Neural progenitor cell (in vitro differentiated cells): ENCODE measurements around the gene FAM120A. TPM values are rescaled to one million over a fixed set of nuclear protein-coding genes. Genes with fewer than 3 reads are reported as not detected.

ENCODE experiments used
- DNase-seq: peaks from one replicate; pipeline ENCODE4 v3.0.0-alpha.2; 2016; ENCODE audit warnings: low spot score
- H2AFZ ChIP-seq: fragments of 200-600 bp; sonication (generic); replicated peaks from 2 replicates; pipeline ENCODE4 v1.6.1; 2016; ENCODE audit warnings: antibody characterized with exemption
- H3F3A ChIP-seq: fragments of 200-600 bp; sonication (generic); 2 replicates; pipeline ENCODE4 v1.6.1; 2016; ENCODE audit warnings: antibody characterized with exemption, low read depth
- H3K27ac ChIP-seq: fragments of 200-600 bp; sonication (generic); 2 replicates; pipeline ENCODE4 v1.5.1; 2016; ENCODE audit warnings: mild to moderate bottlenecking
- H3K27me3 ChIP-seq: fragments of 200-600 bp; sonication (generic); 2 replicates; pipeline ENCODE4 v1.6.1; 2016; ENCODE audit warnings: mild to moderate bottlenecking, moderate library complexity
- H3K36me3 ChIP-seq: fragments of 200-600 bp; sonication (generic); 2 replicates; pipeline ENCODE4 v1.5.1; 2016
- H3K4me1 ChIP-seq: fragments of 200-600 bp; sonication (generic); 2 replicates; pipeline ENCODE4 v1.6.1; 2016; ENCODE audit warnings: mixed run types
- H3K4me2 ChIP-seq: fragments of 200-600 bp; sonication (generic); 2 replicates; pipeline ENCODE4 v1.6.1; 2016
- H3K4me3 ChIP-seq: fragments of 200-600 bp; sonication (generic); 2 replicates; pipeline ENCODE4 v1.5.1; 2016
- H3K79me2 ChIP-seq: fragments of 200-600 bp; sonication (generic); 2 replicates; pipeline ENCODE4 v1.6.1; 2016; ENCODE audit warnings: low read depth
- H3K9ac ChIP-seq: fragments of 200-600 bp; sonication (generic); 2 replicates; pipeline ENCODE4 v1.6.1; 2016
- H3K9me3 ChIP-seq: fragments of 200-600 bp; sonication (generic); 2 replicates; pipeline ENCODE4 v1.5.1; 2016; ENCODE audit warnings: low read depth
- H4K20me1 ChIP-seq: fragments of 200-600 bp; sonication (generic); 2 replicates; pipeline ENCODE4 v1.6.1; 2016; ENCODE audit warnings: low read depth
- H3K27ac Mint-ChIP-seq: 3 replicates; pipeline ENCODE4 v1.8.0; 2021; ENCODE audit warnings: mixed read lengths
- H3K27me3 Mint-ChIP-seq: 2 replicates; pipeline ENCODE4 v1.8.0; 2022; ENCODE audit warnings: low read depth, mild to moderate bottlenecking, inconsistent platforms, moderate library complexity, mixed read lengths; ENCODE audit not compliant: insufficient read depth
- H3K36me3 Mint-ChIP-seq: 3 replicates; pipeline ENCODE4 v1.8.0; 2021; ENCODE audit warnings: mixed read lengths
- H3K4me1 Mint-ChIP-seq: 3 replicates; pipeline ENCODE4 v1.8.0; 2021; ENCODE audit warnings: mixed read lengths
- H3K4me3 Mint-ChIP-seq: 3 replicates; pipeline ENCODE4 v1.8.0; 2021; ENCODE audit warnings: mild to moderate bottlenecking, moderate library complexity, mixed read lengths
- H3K9me3 Mint-ChIP-seq: 3 replicates; pipeline ENCODE4 v1.8.0; 2020; ENCODE audit warnings: mixed read lengths
- CTCF ChIP-seq: fragments of 200-600 bp; sonication (generic); IDR thresholded peaks from 2 replicates; pipeline ENCODE4 v1.5.1; 2017; ENCODE audit warnings: antibody characterized with exemption, mild to moderate bottlenecking
- EZH2 ChIP-seq: fragments of 200-600 bp; sonication (generic); IDR thresholded peaks from 2 replicates; pipeline ENCODE4 v1.6.1; 2017; ENCODE audit warnings: antibody characterized with exemption, mild to moderate bottlenecking, moderate library complexity
- EZH2phosphoT487 ChIP-seq: fragments of 200-600 bp; sonication (generic); IDR thresholded peaks from 2 replicates; pipeline ENCODE4 v1.6.1; 2017; ENCODE audit warnings: antibody characterized with exemption
- total RNA-seq: library from RNA; depleted of rRNA; stranded (reverse); fragments of >200 nt; gene quantifications from 2 replicates; pipeline ENCODE4 v1.2.3, GENCODE V29; 2015; ENCODE audit warnings: low replicate concordance

The FAM120A gene
- total RNA-seq, 1 donor from 2014 or later: 17.2 TPM

GRCh38 chr9:93589688-93590087, 138.2 kb downstream of the FAM120A start:
- peak; percentile 40 for DNase-seq
- Mint-ChIP-seq H3K36me3 (peaks cover 6% of the 10 kb centered on the region), H3K27me3 (no peaks in the 10 kb centered on the region), H3K27ac (peak overlapping the region; percentile 18), H3K4me1 (peaks cover 55% of the 10 kb centered on the region), H3K9me3 (peaks cover 7% of the 10 kb centered on the region), H3K4me3 (peak overlapping the region; percentile 17)
- Histone ChIP-seq H3K27ac (no peak overlapping the region), H4K20me1 (peaks cover 90% of the 10 kb centered on the region), H3K9ac (no peak overlapping the region), H3K36me3 (no peaks in the 10 kb centered on the region), H3K9me3 (no peaks in the 10 kb centered on the region), H3K27me3 (no peaks in the 10 kb centered on the region), H2AFZ (no peak overlapping the region), H3F3A (no peaks in the 10 kb centered on the region), H3K79me2 (peaks cover 60% of the 10 kb centered on the region), H3K4me3 (no peak overlapping the region), H3K4me2 (no peak overlapping the region), H3K4me1 (peaks cover 13% of the 10 kb centered on the region)
- TF ChIP-seq CTCF: no peak
- TF ChIP-seq EZH2phosphoT487: no peak
- no peak for TF ChIP-seq EZH2

GRCh38 chr9:93590609-93591234, 139.2 kb downstream of the FAM120A start:
- TF ChIP-seq EZH2phosphoT487: no peak
- no peak for TF ChIP-seq EZH2
- TF ChIP-seq CTCF: no peak
- Mint-ChIP-seq H3K9me3 (no peaks in the 10 kb centered on the region), H3K27ac (peak overlapping the region; percentile 91)

GRCh38 chr9:93591301-93592007, 140.0 kb downstream of the FAM120A start:
- no peak overlapping the region for H3K9ac ChIP-seq
- Mint-ChIP-seq H3K36me3 (no peaks in the 10 kb centered on the region), H3K27ac (no peak overlapping the region), H3K27me3 (no peaks in the 10 kb centered on the region), H3K9me3 (no peaks in the 10 kb centered on the region), H3K4me1 (peaks cover 49% of the 10 kb centered on the region), H3K4me3 (no peak overlapping the region)
- H3K9me3 ChIP-seq: no peaks in the 10 kb centered on the region
- TF ChIP-seq CTCF (no peak), EZH2phosphoT487 (no peak), EZH2 (no peak)
- H3K27ac ChIP-seq: no peak overlapping the region
- no peak overlapping the region for H3K4me2 ChIP-seq
- H3F3A ChIP-seq: no peaks in the 10 kb centered on the region
- H3K4me3 ChIP-seq: no peak overlapping the region
- peaks cover 77% of the 10 kb centered on the region for H4K20me1 ChIP-seq
- peaks cover 56% of the 10 kb centered on the region for H3K79me2 ChIP-seq
- no peaks in the 10 kb centered on the region for H3K36me3 ChIP-seq
- no peaks in the 10 kb centered on the region for H3K27me3 ChIP-seq
- peaks cover 13% of the 10 kb centered on the region for H3K4me1 ChIP-seq
- no peak for DNase-seq
- H2AFZ ChIP-seq: no peak overlapping the region

More at GRCh38 chr9:93590609-93591234, 139.2 kb downstream of the FAM120A start:
- no peak overlapping the region for H3K9ac ChIP-seq
- H3K9me3 ChIP-seq: no peaks in the 10 kb centered on the region
- H3K36me3 Mint-ChIP-seq: no peaks in the 10 kb centered on the region
- no peak for DNase-seq
- H3K4me2 ChIP-seq: no peak overlapping the region
- H3K27me3 Mint-ChIP-seq: no peaks in the 10 kb centered on the region
- no peak overlapping the region for H3K27ac ChIP-seq
- peaks cover 84% of the 10 kb centered on the region for H4K20me1 ChIP-seq
- no peak overlapping the region for H3K4me3 Mint-ChIP-seq
- H3K4me3 ChIP-seq: no peak overlapping the region
- peaks cover 52% of the 10 kb centered on the region for H3K4me1 Mint-ChIP-seq
- peaks cover 13% of the 10 kb centered on the region for H3K4me1 ChIP-seq
- H3K36me3 ChIP-seq: no peaks in the 10 kb centered on the region
- no peaks in the 10 kb centered on the region for H3K27me3 ChIP-seq
- peaks cover 57% of the 10 kb centered on the region for H3K79me2 ChIP-seq
- H3F3A ChIP-seq: no peaks in the 10 kb centered on the region
- no peak overlapping the region for H2AFZ ChIP-seq
